Measurements from ENCODE around the gene FOXP4. TPM values are rescaled to one million over a fixed set of nuclear protein-coding genes. Genes with fewer than 3 reads are reported as not detected.

Gene FOXP4
- total and polyA plus RNA-seq, 2 of the 13 experiments (the other 11 are each of a cell fraction or from before 2014, with no cell fraction given) = 11.0 to 12.4 TPM

- no peak for TF ChIP-seq ZBTB40 (IDR thresholded peaks at IDR 0.05)
- peak; percentile 53 for TF ChIP-seq ZBTB40 (CRISPR knock-in tag; IDR thresholded peaks at IDR 0.05)
- TF ChIP-seq HIVEP1 (CRISPR knock-in tag; IDR thresholded peaks at IDR 0.05) = peak; percentile 83
- TF ChIP-seq ZBTB7B (CRISPR knock-in tag; IDR thresholded peaks at IDR 0.05) = peak; percentile 81; the same call in 1 of the 2 replicates
- peak; percentile 59; the same call in 1 of the 2 replicates for TF ChIP-seq TEF (CRISPR knock-in tag; IDR thresholded peaks at IDR 0.05)
- no peak for TF ChIP-seq NFE2L1 (CRISPR knock-in tag; IDR thresholded peaks at IDR 0.05; ENCODE audit: borderline replicate concordance)
- TF ChIP-seq GFI1 (CRISPR knock-in tag; IDR thresholded peaks at IDR 0.05; ENCODE audit: borderline replicate concordance) = peak; percentile 95
- TF ChIP-seq ZNF414 (CRISPR knock-in tag; IDR thresholded peaks at IDR 0.05) = peak; percentile 97
- no peak for TF ChIP-seq FIP1L1 (IDR thresholded peaks at IDR 0.05; ENCODE audit: borderline replicate concordance, insufficient read depth, low read depth, low read length)
- TF ChIP-seq IKZF1 (IDR thresholded peaks at IDR 0.05) = no peak
- no peak for TF ChIP-seq ZNF615 (CRISPR knock-in tag; IDR thresholded peaks at IDR 0.05; ENCODE audit: borderline replicate concordance)
- TF ChIP-seq NFYC (CRISPR knock-in tag; IDR thresholded peaks at IDR 0.05) = no peak
- peak; percentile 85 for TF ChIP-seq XRCC5 (optimal IDR thresholded peaks at IDR 0.05; ENCODE audit: low read length)
- TF ChIP-seq ZSCAN22 (CRISPR knock-in tag; IDR thresholded peaks at IDR 0.05) = peak; percentile 78; the same call in 1 of the 2 replicates
These were observed 26.2 kb upstream of the FOXP4 start (continued) for GRCh38 chr6:41519745-41520699.

All from HepG2 (cell line).